ENCODE measurements around the gene S100A14. TPM values are rescaled to one million over a fixed set of nuclear protein-coding genes. Genes with fewer than 3 reads are reported as not detected.

Gene S100A14
- total and polyA plus RNA-seq, 7 donors = 0.22 to 0.48 (median 0.38) TPM; not detected in 3

DNA sequence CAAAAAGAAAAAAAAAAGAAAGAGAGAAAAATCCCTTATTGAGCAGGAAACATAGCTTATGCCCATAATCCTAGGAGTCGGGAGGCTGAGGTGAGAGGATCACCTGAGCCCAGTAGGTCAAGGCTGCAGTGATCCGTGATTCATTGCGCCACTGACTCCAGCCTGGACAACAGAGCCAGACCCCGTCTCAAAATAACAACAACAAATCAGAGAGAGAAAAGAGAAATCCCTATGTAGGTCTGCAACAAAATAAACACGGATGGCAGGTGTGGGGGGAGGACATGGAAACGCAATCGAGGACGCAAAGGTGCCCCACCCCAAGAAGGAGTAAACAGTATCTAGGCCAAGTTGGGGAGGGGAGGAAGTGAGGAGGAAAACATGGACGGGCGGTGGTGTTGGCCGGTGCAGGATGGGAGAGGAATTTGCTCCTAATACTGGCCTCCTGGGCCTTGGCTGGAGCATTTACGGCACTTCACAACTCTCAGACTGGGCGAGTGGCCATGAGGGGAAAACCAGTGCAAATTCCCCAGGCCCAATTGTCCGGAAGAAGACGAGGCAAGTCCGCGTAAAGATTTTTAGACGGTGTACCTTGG, 17.1 kb upstream of the S100A14 start:
- peaks cover 53% of the 10 kb centered on the region for H3K4me1 ChIP-seq
- peak; percentile 5 to 34 (median 20) for ATAC-seq
- WGBS, 3 donors = 20 to 41% (median 20%) methylated on average over 18 of the region's 18 CpGs
- H3K27me3 ChIP-seq (ENCODE audit: insufficient read depth in 3 of 3, low read length in 2 of 3) = no peaks in the 10 kb centered on the region
- peaks cover 7 to 44% of the 10 kb centered on the region in 2 donors for H3K36me3 ChIP-seq (ENCODE audit: insufficient read depth in 1 of 2, low read depth in 1 of 2)
- no peak for DNase-seq
- H3K4me3 ChIP-seq = peak overlapping the region; percentile 99
- no peaks in the 10 kb centered on the region for H3K9me3 ChIP-seq
- peak overlapping the region; percentile 100 for H3K27ac ChIP-seq
- intact Hi-C loops (cut with DNase I) = no loop called here
- TF ChIP-seq CTCF (IDR thresholded peaks at IDR 0.05) = no peak

GRCh38 chr1:153631047-153632022, 15.2 kb upstream of the S100A14 start:
- ATAC-seq (no peak), DNase-seq (no peak)
- intact Hi-C loops (cut with DNase I) = no loop called here
- peaks cover 46% of the 10 kb centered on the region for H3K4me1 ChIP-seq
- no peak for TF ChIP-seq CTCF (IDR thresholded peaks at IDR 0.05)
- H3K27me3 ChIP-seq (ENCODE audit: insufficient read depth in 3 of 3, low read length in 2 of 3) = no peaks in the 10 kb centered on the region
- WGBS, 3 donors = 69 to 83% (median 70%) methylated on average over 10 of the region's 10 CpGs
- H3K9me3 ChIP-seq = no peaks in the 10 kb centered on the region
- H3K27ac ChIP-seq = peak overlapping the region; percentile 100
- H3K36me3 ChIP-seq (ENCODE audit: insufficient read depth in 1 of 2, low read depth in 1 of 2) = peaks cover under 1 to 25% of the 10 kb centered on the region in 2 donors
- peak overlapping the region; percentile 66 for H3K4me3 ChIP-seq

DNA sequence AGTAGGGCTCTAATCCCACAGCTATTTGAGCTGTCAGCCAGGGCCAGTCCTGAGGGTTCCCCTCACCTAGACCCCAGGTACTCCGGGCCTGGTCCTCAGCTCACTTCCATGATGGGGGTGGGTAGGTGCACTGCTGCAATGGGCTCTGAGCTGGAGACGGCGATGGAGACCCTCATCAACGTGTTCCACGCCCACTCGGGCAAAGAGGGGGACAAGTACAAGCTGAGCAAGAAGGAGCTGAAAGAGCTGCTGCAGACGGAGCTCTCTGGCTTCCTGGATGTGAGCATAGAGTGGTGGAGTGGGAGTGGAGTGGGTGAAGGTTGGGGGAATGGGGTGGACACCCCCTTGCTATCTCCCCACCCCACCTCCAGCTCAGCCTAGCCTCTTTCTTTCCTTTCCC, 14.3 kb upstream of the S100A14 start:
- no peak for DNase-seq
- intact Hi-C loops (cut with DNase I) = no loop called here
- WGBS, 3 donors = 64 to 78% (median 69%) methylated on average over 7 of the region's 7 CpGs

DNA sequence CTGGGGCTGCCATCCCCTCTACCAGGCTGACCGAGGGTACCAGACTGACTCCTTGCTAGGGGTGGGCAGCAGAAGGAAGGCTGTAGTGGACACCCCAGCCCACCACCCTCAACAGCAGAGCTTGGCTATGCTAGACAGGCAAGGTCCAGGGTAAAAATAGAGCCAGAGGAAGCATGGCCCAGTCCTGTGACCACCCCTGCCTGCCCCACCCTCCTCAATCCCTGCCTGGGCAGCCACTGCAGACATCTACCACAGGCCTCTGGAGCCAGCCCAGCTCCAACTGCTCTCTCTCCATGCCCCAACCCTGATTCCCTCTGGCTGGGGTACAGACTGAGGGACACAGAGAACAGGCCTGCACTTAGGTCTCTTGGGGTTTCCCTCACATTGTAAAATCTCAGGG, 13.8 kb upstream of the S100A14 start:
- Histone ChIP-seq H3K4me1 (peaks cover 52% of the 10 kb centered on the region), H3K9me3 (no peaks in the 10 kb centered on the region), H3K36me3 (ENCODE audit: insufficient read depth in 1 of 2, low read depth in 1 of 2) (peaks cover 0 to 26% of the 10 kb centered on the region in 2 donors), H3K27me3 (ENCODE audit: insufficient read depth in 3 of 3, low read length in 2 of 3) (no peaks in the 10 kb centered on the region), H3K27ac (peak overlapping the region; percentile 100), H3K4me3 (peak overlapping the region; percentile 66)
- DNase-seq (peak; percentile 55 to 89), ATAC-seq (peak; percentile 36 to 55 (median 50))
- intact Hi-C loops (cut with DNase I) = no loop called here
- no peak for TF ChIP-seq CTCF (IDR thresholded peaks at IDR 0.05)
- 18 to 74% (median 65%) methylated on average over 1 of the region's 1 CpG for WGBS, 3 donors

More for the DNA sequence above, 14.3 kb upstream of the S100A14 start:
- peak overlapping the region; percentile 66 for H3K4me3 ChIP-seq
- peak overlapping the region; percentile 100 for H3K27ac ChIP-seq
- no peaks in the 10 kb centered on the region for H3K27me3 ChIP-seq (ENCODE audit: insufficient read depth in 3 of 3, low read length in 2 of 3)
- ATAC-seq = no peak
- peaks cover 0 to 25% of the 10 kb centered on the region in 2 donors for H3K36me3 ChIP-seq (ENCODE audit: insufficient read depth in 1 of 2, low read depth in 1 of 2)
- no peaks in the 10 kb centered on the region for H3K9me3 ChIP-seq
- no peak for TF ChIP-seq CTCF (IDR thresholded peaks at IDR 0.05)
- peaks cover 51% of the 10 kb centered on the region for H3K4me1 ChIP-seq
